Measurements from ENCODE around the gene ZNRF4.
"Not testable (repeated sequence)": the region's sequence is repeated elsewhere in the genome, so short reads cannot be mapped to it uniquely, and the experiment has no call there.

ZNRF4 gene

GRCh38 chr19:5455367-5456129, at the start of gene ZNRF4:
ZNRF4 (plus strand) TSS chr19:5455417; CDS start chr19:5455492, 75 bp downstream.
- H3K27me3 ChIP-seq (ENCODE audit: insufficient read depth, insufficient read length), result no peaks in the 10 kb centered on the region
- no peak for DNase-seq (ENCODE audit: low read depth, low spot score)
- H3K36me3 ChIP-seq (ENCODE audit: insufficient read depth, insufficient read length, low read length), result no peaks in the 10 kb centered on the region
- H3K4me3 ChIP-seq (ENCODE audit: insufficient read length, low read depth), result no peak within 1 kb of the TSS
- no peak within 1 kb of the TSS for H3K9ac ChIP-seq (ENCODE audit: insufficient read length, low read depth)
- H3K9me3 ChIP-seq (ENCODE audit: insufficient read depth, low read length), result peaks cover 6% of the 10 kb centered on the region; the same call in 1 of the 2 replicates
- no peaks in the 10 kb centered on the region for H3K4me1 ChIP-seq (ENCODE audit: insufficient read depth, insufficient read length)
- TF ChIP-seq YY1 (IDR thresholded peaks at IDR 0.05; ENCODE audit: insufficient read depth, insufficient read length) (no peak), ZNF274 (IDR thresholded peaks at IDR 0.05; ENCODE audit: low read depth, low read length) (no peak), SUZ12 (IDR thresholded peaks at IDR 0.05; ENCODE audit: extremely low read depth, insufficient read depth, insufficient read length) (no peak)

GRCh38 chr19:5406198-5406597, 49.0 kb upstream of the ZNRF4 start:
- not testable (repeated sequence) for H3K4me1 ChIP-seq (ENCODE audit: insufficient read depth, insufficient read length); H3K4me3 ChIP-seq (ENCODE audit: insufficient read length, low read depth); H3K36me3 ChIP-seq (ENCODE audit: insufficient read depth, insufficient read length, low read length); H3K9ac ChIP-seq (ENCODE audit: insufficient read length, low read depth); DNase-seq (ENCODE audit: low read depth, low spot score)
- H3K9me3 ChIP-seq (ENCODE audit: insufficient read depth, low read length), result peaks cover 13% of the 10 kb centered on the region
- peaks cover 19% of the 10 kb centered on the region for H3K27me3 ChIP-seq (ENCODE audit: insufficient read depth, insufficient read length)

- Histone ChIP-seq H3K27me3 (ENCODE audit: insufficient read depth, insufficient read length) (peaks cover 17% of the 10 kb centered on the region), H3K9me3 (ENCODE audit: insufficient read depth, low read length) (peaks cover 13% of the 10 kb centered on the region), H3K4me3 (ENCODE audit: insufficient read length, low read depth) (no peak overlapping the region), H3K36me3 (ENCODE audit: insufficient read depth, insufficient read length, low read length) (no peaks in the 10 kb centered on the region), H3K4me1 (ENCODE audit: insufficient read depth, insufficient read length) (no peaks in the 10 kb centered on the region), H3K9ac (ENCODE audit: insufficient read length, low read depth) (no peak overlapping the region)
- TF ChIP-seq YY1 (IDR thresholded peaks at IDR 0.05; ENCODE audit: insufficient read depth, insufficient read length) (no peak), SUZ12 (IDR thresholded peaks at IDR 0.05; ENCODE audit: extremely low read depth, insufficient read depth, insufficient read length) (no peak), ZNF274 (IDR thresholded peaks at IDR 0.05; ENCODE audit: low read depth, low read length) (no peak)
- no peak for DNase-seq (ENCODE audit: low read depth, low spot score)
These were observed 48.4 kb upstream of the ZNRF4 start for GRCh38 chr19:5406816-5407215.

GRCh38 chr19:5407356-5407755, 47.9 kb upstream of the ZNRF4 start:
- H3K9me3 ChIP-seq (ENCODE audit: insufficient read depth, low read length), result peaks cover 13% of the 10 kb centered on the region
- TF ChIP-seq YY1 (IDR thresholded peaks at IDR 0.05; ENCODE audit: insufficient read depth, insufficient read length), result no peak
- no peak for TF ChIP-seq ZNF274 (IDR thresholded peaks at IDR 0.05; ENCODE audit: low read depth, low read length)
- TF ChIP-seq SUZ12 (IDR thresholded peaks at IDR 0.05; ENCODE audit: extremely low read depth, insufficient read depth, insufficient read length), result no peak
- H3K4me3 ChIP-seq (ENCODE audit: insufficient read length, low read depth), result no peak overlapping the region
- H3K27me3 ChIP-seq (ENCODE audit: insufficient read depth, insufficient read length), result peaks cover 16% of the 10 kb centered on the region
- no peaks in the 10 kb centered on the region for H3K4me1 ChIP-seq (ENCODE audit: insufficient read depth, insufficient read length)
- no peak for DNase-seq (ENCODE audit: low read depth, low spot score)
- H3K9ac ChIP-seq (ENCODE audit: insufficient read length, low read depth), result no peak overlapping the region
- no peaks in the 10 kb centered on the region for H3K36me3 ChIP-seq (ENCODE audit: insufficient read depth, insufficient read length, low read length)

- no peak for DNase-seq (ENCODE audit: low read depth, low spot score)
- no peaks in the 10 kb centered on the region for H3K36me3 ChIP-seq (ENCODE audit: insufficient read depth, insufficient read length, low read length)
- TF ChIP-seq YY1 (IDR thresholded peaks at IDR 0.05; ENCODE audit: insufficient read depth, insufficient read length) (no peak), ZNF274 (IDR thresholded peaks at IDR 0.05; ENCODE audit: low read depth, low read length) (no peak), SUZ12 (IDR thresholded peaks at IDR 0.05; ENCODE audit: extremely low read depth, insufficient read depth, insufficient read length) (no peak)
- H3K4me1 ChIP-seq (ENCODE audit: insufficient read depth, insufficient read length), result peaks cover 2% of the 10 kb centered on the region
- H3K4me3 ChIP-seq (ENCODE audit: insufficient read length, low read depth), result no peak overlapping the region
- H3K9ac ChIP-seq (ENCODE audit: insufficient read length, low read depth), result peak overlapping the region; percentile 50
- no peaks in the 10 kb centered on the region for H3K27me3 ChIP-seq (ENCODE audit: insufficient read depth, insufficient read length)
- no peaks in the 10 kb centered on the region for H3K9me3 ChIP-seq (ENCODE audit: insufficient read depth, low read length)
These were observed 37.5 kb upstream of the ZNRF4 start for GRCh38 chr19:5417495-5418436.

- Histone ChIP-seq H3K27me3 (ENCODE audit: insufficient read depth, insufficient read length) (no peaks in the 10 kb centered on the region), H3K36me3 (ENCODE audit: insufficient read depth, insufficient read length, low read length) (no peaks in the 10 kb centered on the region), H3K9me3 (ENCODE audit: insufficient read depth, low read length) (no peaks in the 10 kb centered on the region), H3K4me1 (ENCODE audit: insufficient read depth, insufficient read length) (peaks cover 2% of the 10 kb centered on the region), H3K4me3 (ENCODE audit: insufficient read length, low read depth) (no peak overlapping the region), H3K9ac (ENCODE audit: insufficient read length, low read depth) (no peak overlapping the region)
- DNase-seq (ENCODE audit: low read depth, low spot score), result no peak
- TF ChIP-seq YY1 (IDR thresholded peaks at IDR 0.05; ENCODE audit: insufficient read depth, insufficient read length) (no peak), SUZ12 (IDR thresholded peaks at IDR 0.05; ENCODE audit: extremely low read depth, insufficient read depth, insufficient read length) (no peak)
These were observed 36.5 kb upstream of the ZNRF4 start for GRCh38 chr19:5418677-5419076.

GRCh38 chr19:5420953-5421352, 34.3 kb upstream of the ZNRF4 start:
- TF ChIP-seq SUZ12 (IDR thresholded peaks at IDR 0.05; ENCODE audit: extremely low read depth, insufficient read depth, insufficient read length) (no peak), YY1 (IDR thresholded peaks at IDR 0.05; ENCODE audit: insufficient read depth, insufficient read length) (no peak), ZNF274 (IDR thresholded peaks at IDR 0.05; ENCODE audit: low read depth, low read length) (no peak)
- peaks cover 11% of the 10 kb centered on the region for H3K27me3 ChIP-seq (ENCODE audit: insufficient read depth, insufficient read length)
- no peaks in the 10 kb centered on the region for H3K9me3 ChIP-seq (ENCODE audit: insufficient read depth, low read length)
- H3K9ac ChIP-seq (ENCODE audit: insufficient read length, low read depth), result no peak overlapping the region
- H3K4me3 ChIP-seq (ENCODE audit: insufficient read length, low read depth), result no peak overlapping the region
- no peaks in the 10 kb centered on the region for H3K36me3 ChIP-seq (ENCODE audit: insufficient read depth, insufficient read length, low read length)
- H3K4me1 ChIP-seq (ENCODE audit: insufficient read depth, insufficient read length), result peaks cover 2% of the 10 kb centered on the region
- DNase-seq (ENCODE audit: low read depth, low spot score), result no peak

Data from NT2/D1 (cell line).